ENCODE data around the gene EGFL7.

DNA sequence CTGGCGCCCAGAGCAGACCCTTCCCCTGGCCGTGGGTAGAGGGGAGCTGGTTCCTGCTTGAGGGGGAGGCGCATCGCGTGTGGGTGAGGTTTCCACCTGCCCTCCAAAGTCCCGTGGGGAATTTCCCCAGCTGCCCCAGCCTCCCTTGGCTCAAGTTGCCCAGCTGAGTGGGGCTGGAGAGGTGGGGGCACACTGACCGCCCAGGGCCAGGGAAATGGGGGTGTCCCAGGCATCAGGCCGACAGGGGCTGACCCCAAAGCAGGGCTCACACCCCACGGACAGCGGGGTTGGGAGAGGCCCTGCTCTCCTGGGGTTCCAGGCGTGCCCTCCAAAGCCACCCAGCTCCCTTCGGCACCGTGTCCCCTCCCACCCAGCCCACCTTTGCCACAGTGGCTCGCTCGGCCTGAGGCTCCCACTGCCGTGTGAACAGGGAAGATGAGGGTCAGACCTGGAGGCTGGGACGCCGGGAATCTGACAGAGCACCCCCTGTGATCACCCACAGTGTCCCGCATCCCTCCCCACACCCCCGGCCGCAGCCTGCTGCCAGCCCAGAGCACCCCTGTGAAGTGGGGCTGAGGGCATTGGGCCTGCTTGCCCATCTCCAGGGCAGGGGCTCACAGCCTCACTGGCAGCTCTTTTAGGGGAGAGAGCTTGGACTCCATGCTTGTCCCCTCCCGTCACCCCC, 933 bp upstream of the EGFL7 start:
- TF ChIP-seq, protein P1, sequence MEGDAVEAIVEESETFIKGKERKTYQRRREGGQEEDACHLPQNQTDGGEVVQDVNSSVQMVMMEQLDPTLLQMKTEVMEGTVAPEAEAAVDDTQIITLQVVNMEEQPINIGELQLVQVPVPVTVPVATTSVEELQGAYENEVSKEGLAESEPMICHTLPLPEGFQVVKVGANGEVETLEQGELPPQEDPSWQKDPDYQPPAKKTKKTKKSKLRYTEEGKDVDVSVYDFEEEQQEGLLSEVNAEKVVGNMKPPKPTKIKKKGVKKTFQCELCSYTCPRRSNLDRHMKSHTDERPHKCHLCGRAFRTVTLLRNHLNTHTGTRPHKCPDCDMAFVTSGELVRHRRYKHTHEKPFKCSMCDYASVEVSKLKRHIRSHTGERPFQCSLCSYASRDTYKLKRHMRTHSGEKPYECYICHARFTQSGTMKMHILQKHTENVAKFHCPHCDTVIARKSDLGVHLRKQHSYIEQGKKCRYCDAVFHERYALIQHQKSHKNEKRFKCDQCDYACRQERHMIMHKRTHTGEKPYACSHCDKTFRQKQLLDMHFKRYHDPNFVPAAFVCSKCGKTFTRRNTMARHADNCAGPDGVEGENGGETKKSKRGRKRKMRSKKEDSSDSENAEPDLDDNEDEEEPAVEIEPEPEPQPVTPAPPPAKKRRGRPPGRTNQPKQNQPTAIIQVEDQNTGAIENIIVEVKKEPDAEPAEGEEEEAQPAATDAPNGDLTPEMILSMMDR (conservative IDR thresholded peaks at IDR 0.05; ENCODE audit: low read depth, low read length), result no peak
- no peak for TF ChIP-seq EZH2 (IDR thresholded peaks at IDR 0.05; ENCODE audit: borderline replicate concordance, low read depth, low read length, poor library complexity, severe bottlenecking)
